ENCODE data around the gene STK32A.
"Not testable (repeated sequence)": the region's sequence is repeated elsewhere in the genome, so short reads cannot be mapped to it uniquely, and the experiment has no call there.

STK32A gene

GRCh38 chr5:147240266-147240985 lies 5.6 kb downstream of the STK32A start:
- H3K27me3 ChIP-seq (replicated peaks; ENCODE audit: control insufficient read depth, insufficient read depth, low read length): no peaks in the 10 kb centered on the region
- TF ChIP-seq CTCF (IDR thresholded peaks at IDR 0.05; ENCODE audit: insufficient read depth, low read length, poor library complexity, severe bottlenecking): no peak
- H3K4me3 ChIP-seq (replicated peaks; ENCODE audit: low read depth, low read length): no peak overlapping the region
- DNase-seq (ENCODE audit: extremely low read depth, insufficient read length): no peak
- H3K36me3 ChIP-seq (ENCODE audit: control insufficient read depth, insufficient read depth, low read length): no peaks in the 10 kb centered on the region

GRCh38 chr5:147243238-147243637 lies 8.4 kb downstream of the STK32A start:
- not testable (repeated sequence) for H3K27me3 ChIP-seq (replicated peaks; ENCODE audit: control insufficient read depth, insufficient read depth, low read length); H3K36me3 ChIP-seq (ENCODE audit: control insufficient read depth, insufficient read depth, low read length); H3K4me3 ChIP-seq (replicated peaks; ENCODE audit: low read depth, low read length); DNase-seq (ENCODE audit: extremely low read depth, insufficient read length)

DNA sequence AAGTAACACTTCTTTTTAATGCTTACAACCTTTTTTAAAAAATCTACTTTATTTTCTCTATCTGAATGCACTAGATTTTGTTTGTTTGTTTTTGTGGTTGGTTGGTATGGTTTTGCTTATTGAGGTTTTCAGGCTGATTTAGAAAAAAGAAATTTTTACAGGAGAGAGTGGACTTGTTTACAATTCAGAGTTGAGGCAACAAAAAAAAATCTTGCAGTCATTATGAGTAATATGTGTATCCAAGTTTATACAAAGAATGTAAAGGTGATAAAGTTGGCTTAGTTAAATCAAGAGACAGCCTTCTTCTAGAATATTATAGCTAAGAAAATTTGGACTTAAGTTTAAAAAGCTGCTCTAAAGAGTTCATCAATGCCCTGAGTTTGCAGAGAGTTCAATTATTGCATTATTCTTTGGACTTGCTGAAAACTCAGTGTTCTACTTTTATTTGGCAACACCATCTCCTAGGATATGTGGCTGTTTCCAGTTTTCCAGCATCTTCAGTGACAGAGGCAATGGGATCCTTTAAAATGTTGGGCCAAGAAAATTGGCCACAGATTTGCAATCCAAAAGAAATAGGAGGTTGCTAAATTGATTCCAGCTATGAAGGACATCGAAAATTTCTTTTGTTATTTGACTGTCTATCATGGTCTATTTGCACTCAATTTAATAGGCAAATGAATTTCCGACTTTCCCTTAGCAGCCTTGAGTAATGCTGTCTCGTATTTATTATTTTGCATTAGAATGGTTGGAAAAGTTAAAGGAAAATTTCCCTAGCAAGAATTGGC lies 10.7 kb downstream of the STK32A start:
- no peak for TF ChIP-seq CTCF (IDR thresholded peaks at IDR 0.05; ENCODE audit: insufficient read depth, low read length, poor library complexity, severe bottlenecking)
- no peak for DNase-seq (ENCODE audit: extremely low read depth, insufficient read length)
- Histone ChIP-seq H3K36me3 (ENCODE audit: control insufficient read depth, insufficient read depth, low read length) (no peaks in the 10 kb centered on the region), H3K27me3 (replicated peaks; ENCODE audit: control insufficient read depth, insufficient read depth, low read length) (no peaks in the 10 kb centered on the region), H3K4me3 (replicated peaks; ENCODE audit: low read depth, low read length) (no peak overlapping the region)

DNA sequence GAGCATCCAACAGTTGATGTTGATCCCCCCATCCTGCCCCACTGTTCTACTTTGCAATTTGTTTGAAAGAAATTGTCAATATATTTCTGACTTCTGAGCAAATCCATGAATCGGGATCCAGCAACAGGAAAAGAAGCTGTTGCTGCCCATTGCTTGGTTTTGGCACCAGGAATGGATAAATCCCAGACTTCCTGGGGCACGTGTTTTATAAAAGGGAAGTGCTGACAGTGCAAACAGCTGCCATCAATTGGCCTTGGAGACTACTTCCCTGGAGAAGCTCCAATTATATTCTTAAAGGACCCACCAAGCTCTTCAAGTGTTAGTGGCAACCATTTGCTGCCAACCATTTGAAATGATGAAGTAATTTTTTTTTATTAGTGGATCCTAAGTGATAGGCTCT lies 13.7 kb downstream of the STK32A start:
- H3K4me3 ChIP-seq (replicated peaks; ENCODE audit: low read depth, low read length): no peak overlapping the region
- H3K36me3 ChIP-seq (ENCODE audit: control insufficient read depth, insufficient read depth, low read length): no peaks in the 10 kb centered on the region
- no peak for TF ChIP-seq CTCF (IDR thresholded peaks at IDR 0.05; ENCODE audit: insufficient read depth, low read length, poor library complexity, severe bottlenecking)
- no peaks in the 10 kb centered on the region for H3K27me3 ChIP-seq (replicated peaks; ENCODE audit: control insufficient read depth, insufficient read depth, low read length)
- no peak for DNase-seq (ENCODE audit: extremely low read depth, insufficient read length)

- Histone ChIP-seq H3K4me3 (replicated peaks; ENCODE audit: low read depth, low read length) (no peak overlapping the region), H3K36me3 (ENCODE audit: control insufficient read depth, insufficient read depth, low read length) (no peaks in the 10 kb centered on the region), H3K27me3 (replicated peaks; ENCODE audit: control insufficient read depth, insufficient read depth, low read length) (no peaks in the 10 kb centered on the region; the same call in 1 of the 2 replicates)
- no peak for TF ChIP-seq CTCF (IDR thresholded peaks at IDR 0.05; ENCODE audit: insufficient read depth, low read length, poor library complexity, severe bottlenecking)
- DNase-seq (ENCODE audit: extremely low read depth, insufficient read length): no peak
Observed at GRCh38 chr5:147259837-147260236, 25.0 kb downstream of the STK32A start.

- no peak for TF ChIP-seq CTCF (IDR thresholded peaks at IDR 0.05; ENCODE audit: insufficient read depth, low read length, poor library complexity, severe bottlenecking)
- no peak for DNase-seq (ENCODE audit: extremely low read depth, insufficient read length)
- Histone ChIP-seq H3K27me3 (replicated peaks; ENCODE audit: control insufficient read depth, insufficient read depth, low read length) (no peaks in the 10 kb centered on the region; the same call in 1 of the 2 replicates), H3K36me3 (ENCODE audit: control insufficient read depth, insufficient read depth, low read length) (no peaks in the 10 kb centered on the region), H3K4me3 (replicated peaks; ENCODE audit: low read depth, low read length) (no peak overlapping the region)
Observed at GRCh38 chr5:147267082-147267832, 32.4 kb downstream of the STK32A start.
